SU-DHL-6 (cell line): ENCODE measurements around the gene INSIG1.

Experiments
- H2AFZ ChIP-seq: fragments of 200-600 bp; sonication (generic); 2 replicates; pipeline ENCODE4 v1.6.1; 2014; ENCODE audit warnings: low read depth, mild to moderate bottlenecking, moderate library complexity, mixed read lengths, antibody characterized with exemption, low read length; ENCODE audit not compliant: severe bottlenecking
- H3F3A ChIP-seq: fragments of 200-600 bp; shearing (Covaris generic); 2 replicates; pipeline ENCODE4 v1.6.0; 2016; ENCODE audit warnings: antibody characterized with exemption, mild to moderate bottlenecking; ENCODE audit not compliant: insufficient read depth
- H3K27ac ChIP-seq: fragments of 200-600 bp; sonication (generic); 2 replicates; pipeline ENCODE4 v1.5.1; 2016; ENCODE audit warnings: low read depth, mild to moderate bottlenecking, low read length, moderate library complexity, mixed read lengths
- H3K27me3 ChIP-seq: fragments of 200-600 bp; sonication (generic), shearing (Covaris generic); 2 replicates; pipeline ENCODE4 v1.6.0; 2014; ENCODE audit warnings: mild to moderate bottlenecking, low read length
- H3K36me3 ChIP-seq: fragments of 200-600 bp; sonication (generic); 2 replicates; pipeline ENCODE4 v1.6.1; 2014; ENCODE audit warnings: mild to moderate bottlenecking, low read length, mixed read lengths
- H3K4me2 ChIP-seq: fragments of 300-600, 200-600 bp; shearing (Covaris generic), sonication (generic); 2 replicates; pipeline ENCODE4 v1.6.0; 2014; ENCODE audit warnings: low read length, low read depth, mild to moderate bottlenecking; ENCODE audit not compliant: poor library complexity, severe bottlenecking
- H3K4me3 ChIP-seq: fragments of 200-600 bp; sonication (generic); 2 replicates; pipeline ENCODE4 v1.5.1; 2014; ENCODE audit warnings: antibody characterized with exemption, low read length, mild to moderate bottlenecking, mixed read lengths; ENCODE audit not compliant: insufficient read depth, poor library complexity, severe bottlenecking
- H3K79me2 ChIP-seq: fragments of 200-600 bp; sonication (generic); 2 replicates; pipeline ENCODE4 v1.6.1; 2014; ENCODE audit warnings: mild to moderate bottlenecking, low read length, moderate library complexity; ENCODE audit not compliant: insufficient read depth
- H3K9ac ChIP-seq: fragments of 200-600 bp; sonication (generic); 2 replicates; pipeline ENCODE4 v1.7.0; 2014; ENCODE audit warnings: mild to moderate bottlenecking, low read length
- H3K9me2 ChIP-seq: fragments of 200-600 bp; sonication (generic); replicated peaks from 2 replicates; pipeline ENCODE4 v1.6.1; 2014; ENCODE audit warnings: low read length; ENCODE audit not compliant: insufficient read depth
- H3K9me3 ChIP-seq: fragments of 200-600 bp; sonication (generic); 2 replicates; pipeline ENCODE4 v1.6.1; 2014; ENCODE audit warnings: low read length, mixed read lengths; ENCODE audit not compliant: insufficient read depth
- H4K20me1 ChIP-seq: fragments of 200-600 bp; sonication (generic); 2 replicates; pipeline ENCODE4 v1.6.1; 2014; ENCODE audit warnings: low read depth, mild to moderate bottlenecking, antibody characterized with exemption, low read length, moderate library complexity, mixed read lengths
- CTCF ChIP-seq: fragments of 200-600 bp; sonication (generic); IDR thresholded peaks from one replicate; pipeline ENCODE4 v1.5.1; 2017; ENCODE audit warnings: antibody characterized with exemption, mild to moderate bottlenecking, low read length, moderate library complexity; ENCODE audit not compliant: insufficient read depth, poor library complexity, severe bottlenecking
- EZH2phosphoT487 ChIP-seq: fragments of 200-600 bp; sonication (generic), shearing (Covaris generic); conservative IDR thresholded peaks from 2 replicates; pipeline ENCODE4 v1.6.1; 2018; ENCODE audit warnings: mild to moderate bottlenecking, antibody characterized with exemption, low read length, moderate library complexity, mixed read lengths

INSIG1 gene

DNA sequence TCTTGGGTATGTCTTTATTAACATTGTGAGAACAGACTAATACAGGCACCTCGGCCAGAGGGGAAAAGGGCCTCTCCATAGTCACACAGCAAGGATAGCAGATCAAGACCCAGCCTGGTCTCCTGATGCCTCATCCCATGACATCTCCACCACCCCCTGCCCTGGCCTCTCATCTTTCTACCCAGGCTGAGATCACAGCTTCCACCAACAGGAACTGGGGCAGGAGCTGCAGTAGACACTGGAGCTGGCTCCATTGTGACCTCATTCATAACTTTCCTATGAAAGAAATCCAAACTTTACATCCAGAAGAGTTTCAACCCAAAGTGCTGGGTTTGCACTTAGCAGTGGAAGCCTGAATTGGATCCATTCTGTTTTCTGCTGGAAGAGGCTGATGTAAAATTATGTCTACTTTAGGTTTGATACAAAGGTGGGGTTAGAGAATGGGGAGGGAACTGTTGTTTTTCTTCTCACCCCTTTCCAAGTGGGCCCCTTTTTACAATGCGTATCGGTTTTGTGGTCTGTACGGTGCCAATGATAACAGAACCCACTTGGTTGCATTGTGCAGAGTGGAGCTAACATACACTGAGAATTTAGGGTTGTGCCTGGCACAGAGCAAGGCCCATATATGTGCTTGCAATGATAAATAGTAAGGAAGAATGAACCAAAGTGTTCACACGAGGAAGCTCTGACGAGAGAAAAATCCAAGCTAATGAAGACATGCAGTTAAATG lies 28.6 kb upstream of the INSIG1 start:
- Histone ChIP-seq H3K4me2 (no peak overlapping the region), H3K36me3 (no peaks in the 10 kb centered on the region), H3K4me3 (no peak overlapping the region), H3K27ac (no peak overlapping the region), H3K9ac (no peak overlapping the region), H4K20me1 (no peaks in the 10 kb centered on the region), H2AFZ (no peak overlapping the region), H3K79me2 (no peaks in the 10 kb centered on the region), H3F3A (no peaks in the 10 kb centered on the region), H3K9me2 (no peaks in the 10 kb centered on the region), H3K9me3 (no peaks in the 10 kb centered on the region), H3K27me3 (no peaks in the 10 kb centered on the region)
- TF ChIP-seq CTCF, result no peak

GRCh38 chr7:155269766-155270585 lies 27.7 kb upstream of the INSIG1 start:
- H3K27me3 ChIP-seq, result no peaks in the 10 kb centered on the region
- H3K4me3 ChIP-seq, result no peak overlapping the region
- H3K9ac ChIP-seq, result no peak overlapping the region
- no peak overlapping the region for H3K27ac ChIP-seq
- H3K9me2 ChIP-seq, result no peaks in the 10 kb centered on the region
- H3F3A ChIP-seq, result no peaks in the 10 kb centered on the region
- no peaks in the 10 kb centered on the region for H3K36me3 ChIP-seq
- no peak overlapping the region for H3K4me2 ChIP-seq
- no peak for TF ChIP-seq EZH2phosphoT487
- no peak for TF ChIP-seq CTCF
- H3K9me3 ChIP-seq, result no peaks in the 10 kb centered on the region
- no peak overlapping the region for H2AFZ ChIP-seq
- H3K79me2 ChIP-seq, result no peaks in the 10 kb centered on the region
- H4K20me1 ChIP-seq, result no peaks in the 10 kb centered on the region

DNA sequence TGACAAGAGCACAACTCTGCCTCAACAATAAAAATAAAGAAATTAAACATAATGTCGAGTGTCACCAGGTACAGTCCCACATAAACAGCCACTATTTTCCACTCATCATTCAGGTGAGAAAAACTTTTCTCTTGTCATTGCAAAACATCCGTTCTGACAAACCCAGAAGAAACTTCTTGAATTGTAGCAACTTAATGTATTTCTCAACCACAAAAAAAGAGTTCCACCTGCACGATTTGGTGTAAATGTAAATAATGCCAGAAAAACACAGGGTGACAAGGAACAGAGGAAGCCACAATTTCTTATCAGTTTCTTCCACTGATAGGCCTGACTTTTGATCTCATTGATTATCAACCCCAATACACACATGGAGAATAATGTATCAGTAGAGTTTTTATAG lies 26.8 kb upstream of the INSIG1 start:
- no peaks in the 10 kb centered on the region for H3F3A ChIP-seq
- no peak for TF ChIP-seq EZH2phosphoT487
- TF ChIP-seq CTCF, result no peak
- H3K27me3 ChIP-seq, result no peaks in the 10 kb centered on the region
- no peaks in the 10 kb centered on the region for H4K20me1 ChIP-seq
- H3K9ac ChIP-seq, result no peak overlapping the region
- H3K79me2 ChIP-seq, result no peaks in the 10 kb centered on the region
- no peaks in the 10 kb centered on the region for H3K36me3 ChIP-seq
- no peak overlapping the region for H2AFZ ChIP-seq
- no peaks in the 10 kb centered on the region for H3K9me2 ChIP-seq
- no peak overlapping the region for H3K27ac ChIP-seq
- no peaks in the 10 kb centered on the region for H3K9me3 ChIP-seq
- H3K4me3 ChIP-seq, result no peak overlapping the region
- no peak overlapping the region for H3K4me2 ChIP-seq
